Fibroblast of pulmonary artery (primary cell): ENCODE measurements around the gene DOCK8.
A peak's percentile ranks its signal among the peaks of the same experiment; 100 is the strongest.
"Not testable (repeated sequence)": the region's sequence is repeated elsewhere in the genome, so short reads cannot be mapped to it uniquely, and the experiment has no call there.

Experiments
- DNase-seq: peaks from one replicate; pipeline ENCODE4 v3.0.0-alpha.2; 2010; ENCODE audit warnings: low read depth
- H3K4me3 ChIP-seq: replicated peaks from 2 replicates; pipeline ENCODE4 v1.5.1; 2011; ENCODE audit warnings: low read depth, mild to moderate bottlenecking, control low read depth, low read length, moderate library complexity
- TF ChIP-seq, protein P1 (sequence below): IDR thresholded peaks from 2 replicates; pipeline ENCODE4 v1.5.1; 2011; ENCODE audit warnings: mild to moderate bottlenecking, control low read depth, low read length, inconsistent platforms; ENCODE audit errors: missing control alignments

Gene DOCK8

DNA sequence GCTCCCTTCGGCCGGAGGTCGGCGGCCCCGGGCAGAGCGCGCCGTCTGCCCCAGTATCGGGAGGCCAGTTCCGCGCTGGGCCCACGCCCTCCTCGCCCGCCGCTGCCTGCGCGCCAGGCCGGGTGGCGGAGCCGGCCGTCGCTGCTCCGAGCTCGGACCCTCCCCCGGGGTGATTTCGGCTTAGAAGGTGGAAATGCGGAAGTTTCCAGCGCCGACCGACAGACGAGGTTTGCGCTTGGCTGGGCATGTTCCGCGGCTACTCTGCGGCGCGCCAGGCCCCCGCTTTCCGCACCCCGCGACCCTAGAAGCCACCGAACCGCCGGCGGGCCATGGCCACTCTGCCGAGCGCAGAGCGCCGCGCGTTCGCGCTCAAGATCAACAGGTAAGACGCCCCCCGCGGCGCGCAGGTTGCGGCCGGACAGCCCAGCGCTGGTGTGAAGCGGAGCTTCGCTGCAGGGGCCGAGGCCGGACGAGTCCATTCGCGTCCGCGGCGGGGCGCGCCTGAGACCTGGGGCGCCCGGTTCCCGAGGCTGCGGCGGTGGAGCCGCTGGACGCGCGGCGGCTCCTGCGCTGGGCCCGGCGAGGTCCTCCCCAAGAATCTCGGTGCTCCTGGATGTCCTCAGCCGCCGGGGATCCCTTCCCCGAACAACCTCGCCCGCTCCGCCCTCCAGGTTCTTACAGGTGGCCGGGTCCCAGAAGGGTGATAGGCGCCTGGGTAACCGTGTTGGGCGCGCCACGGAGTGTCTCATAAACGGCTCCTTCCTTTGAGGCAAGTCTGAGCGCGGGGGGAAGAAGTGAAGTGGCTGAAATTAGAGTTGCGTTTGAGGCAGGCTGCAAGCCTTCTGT, at the start of gene DOCK8:
Gene DOCK8, plus strand, starts transcription at position 218 of the 846 bp plus-strand sequence. Its CDS starts 112 bp downstream, at position 330.
- TF ChIP-seq, protein P1, sequence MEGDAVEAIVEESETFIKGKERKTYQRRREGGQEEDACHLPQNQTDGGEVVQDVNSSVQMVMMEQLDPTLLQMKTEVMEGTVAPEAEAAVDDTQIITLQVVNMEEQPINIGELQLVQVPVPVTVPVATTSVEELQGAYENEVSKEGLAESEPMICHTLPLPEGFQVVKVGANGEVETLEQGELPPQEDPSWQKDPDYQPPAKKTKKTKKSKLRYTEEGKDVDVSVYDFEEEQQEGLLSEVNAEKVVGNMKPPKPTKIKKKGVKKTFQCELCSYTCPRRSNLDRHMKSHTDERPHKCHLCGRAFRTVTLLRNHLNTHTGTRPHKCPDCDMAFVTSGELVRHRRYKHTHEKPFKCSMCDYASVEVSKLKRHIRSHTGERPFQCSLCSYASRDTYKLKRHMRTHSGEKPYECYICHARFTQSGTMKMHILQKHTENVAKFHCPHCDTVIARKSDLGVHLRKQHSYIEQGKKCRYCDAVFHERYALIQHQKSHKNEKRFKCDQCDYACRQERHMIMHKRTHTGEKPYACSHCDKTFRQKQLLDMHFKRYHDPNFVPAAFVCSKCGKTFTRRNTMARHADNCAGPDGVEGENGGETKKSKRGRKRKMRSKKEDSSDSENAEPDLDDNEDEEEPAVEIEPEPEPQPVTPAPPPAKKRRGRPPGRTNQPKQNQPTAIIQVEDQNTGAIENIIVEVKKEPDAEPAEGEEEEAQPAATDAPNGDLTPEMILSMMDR: no peak
- peak within 1 kb of the TSS; percentile 48 for H3K4me3 ChIP-seq
- DNase-seq: peak; percentile 38

DNA sequence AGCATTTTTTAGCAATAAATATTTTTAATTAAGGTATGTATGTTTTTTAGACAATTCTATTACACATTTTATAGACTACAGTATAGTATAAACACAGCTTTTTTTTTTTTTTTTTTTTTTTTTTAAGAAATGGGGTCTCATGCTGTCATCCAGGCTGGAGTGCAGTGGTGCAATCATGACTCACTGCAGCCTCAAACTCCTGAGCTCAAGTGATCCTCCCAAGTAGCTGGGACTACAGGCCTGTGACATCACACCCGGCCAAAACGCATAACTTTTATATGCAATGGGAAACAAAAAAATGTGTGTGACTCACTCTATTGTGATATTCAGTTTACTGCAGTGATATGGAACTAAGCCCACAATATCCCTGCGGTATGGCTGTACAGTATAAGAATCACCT, 44.9 kb upstream of the DOCK8 start:
- not testable (repeated sequence) for DNase-seq, H3K4me3 ChIP-seq

DNA sequence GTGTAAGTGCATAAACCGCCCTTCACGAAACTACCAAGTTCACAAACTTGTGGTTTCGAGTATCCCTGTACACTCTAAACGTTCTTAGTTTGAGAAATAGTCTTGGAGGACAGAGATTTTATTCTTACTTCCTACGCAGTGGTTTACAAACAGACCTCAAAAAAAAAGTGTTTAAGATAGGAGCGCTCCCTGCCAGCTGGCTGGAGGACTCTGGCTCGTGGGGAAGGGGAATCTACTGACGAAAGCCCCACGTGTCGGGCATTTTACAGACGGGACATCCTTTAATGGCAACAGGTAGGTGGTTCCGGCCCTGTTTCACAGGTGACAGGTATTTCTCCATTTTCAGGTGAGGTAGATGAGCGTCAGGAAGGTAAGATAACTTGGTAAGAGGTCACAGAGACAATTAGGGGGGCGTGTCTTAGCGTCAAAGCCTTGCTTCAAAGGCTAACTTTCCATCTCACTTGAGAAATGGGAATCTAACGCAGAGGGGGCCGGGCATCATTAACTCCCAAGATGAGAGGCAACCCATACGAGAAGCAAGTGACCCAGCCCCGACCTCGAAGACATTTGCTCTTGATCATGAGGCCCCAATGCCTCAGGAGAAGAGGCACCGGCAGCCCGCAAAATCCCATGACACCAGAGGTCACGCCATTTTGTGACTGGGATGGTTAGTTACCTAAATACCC, 36.4 kb upstream of the DOCK8 start:
- peak overlapping the region; percentile 44 for H3K4me3 ChIP-seq
- DNase-seq: not testable (repeated sequence)

DNA sequence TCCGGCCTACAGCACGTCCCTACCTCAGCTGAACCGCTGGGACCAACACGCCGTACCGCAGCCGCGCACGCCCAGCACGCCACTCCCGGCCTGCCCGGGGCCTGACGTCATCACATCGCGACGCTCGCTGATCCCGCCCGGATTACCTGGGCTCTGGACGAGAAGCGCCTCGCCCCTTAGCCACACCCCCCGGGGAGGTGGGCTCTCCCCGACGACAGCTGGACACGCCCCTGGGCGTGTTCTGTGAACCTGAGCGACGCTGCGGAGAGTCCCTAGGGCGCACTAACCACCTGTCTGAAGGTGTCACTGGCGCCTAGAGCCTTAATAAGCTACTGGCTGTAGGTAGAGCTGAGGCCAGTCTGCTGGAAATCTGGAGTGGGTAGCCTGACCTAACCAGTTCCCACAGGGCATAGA, 35.7 kb upstream of the DOCK8 start, which contains the start of gene ZNG1A:
Gene ZNG1A, minus strand, starts transcription at position 87 of the 414 bp plus-strand sequence. CDS start 87 bp downstream, outside the sequence.
- H3K4me3 ChIP-seq: peak within 1 kb of the TSS; percentile 45
- not testable (repeated sequence) for DNase-seq

- not testable (repeated sequence) for DNase-seq
These were observed 15.1 kb upstream of the DOCK8 start for GRCh38 chr9:199601-200000.

DNA sequence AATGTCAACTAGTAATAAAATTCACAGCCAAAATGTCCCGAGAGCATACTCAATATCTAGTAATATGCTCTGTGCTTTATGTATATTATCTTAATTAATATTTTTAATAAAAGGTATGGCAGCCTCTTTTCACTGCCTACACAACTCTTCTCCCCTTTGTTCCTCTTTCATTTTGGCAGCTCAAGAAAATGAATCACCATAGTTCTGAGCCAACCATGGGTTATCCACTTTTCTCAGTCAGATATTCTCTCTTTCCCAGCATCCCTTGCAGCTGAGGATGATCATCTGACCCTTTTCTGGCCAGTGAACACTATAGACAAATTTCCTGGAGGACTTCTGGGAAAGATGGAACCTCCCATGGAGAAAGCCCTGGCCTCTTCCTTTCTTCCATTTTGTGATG, 8.2 kb upstream of the DOCK8 start:
- TF ChIP-seq, protein P1: no peak
- no peak for DNase-seq
- H3K4me3 ChIP-seq: no peak overlapping the region

More at GRCh38 chr9:199601-200000, 15.1 kb upstream of the DOCK8 start:
- H3K4me3 ChIP-seq: not testable (repeated sequence)

GRCh38 chr9:209143-209758, 5.4 kb upstream of the DOCK8 start:
- TF ChIP-seq, protein P1: no peak
- DNase-seq: no peak
- no peak overlapping the region for H3K4me3 ChIP-seq

DNA sequence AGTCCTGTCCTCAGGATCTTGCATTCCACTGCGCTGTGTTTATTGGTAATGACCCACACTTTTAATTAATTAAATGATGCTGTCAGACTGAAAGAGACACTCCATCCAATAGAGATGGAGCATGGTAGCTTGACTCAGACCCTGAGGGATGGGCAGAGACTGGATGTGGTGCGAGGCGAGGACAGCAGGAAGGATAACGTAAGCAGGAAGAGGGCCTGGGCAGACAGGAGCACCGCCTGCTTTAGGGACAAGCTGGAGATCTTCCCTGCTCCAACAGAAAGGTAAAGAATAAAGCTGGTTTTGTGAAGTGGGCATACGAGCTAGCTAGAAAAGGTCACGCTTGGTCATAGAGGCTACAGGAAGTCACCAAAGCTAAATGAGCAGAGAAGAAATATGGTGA, 3.6 kb upstream of the DOCK8 start:
- TF ChIP-seq, protein P1: no peak
- DNase-seq: no peak

More for the DNA sequence above, 3.6 kb upstream of the DOCK8 start:
- H3K4me3 ChIP-seq: no peak overlapping the region
